ENCODE measurements around the gene LRTM1. TPM values are rescaled to one million over a fixed set of nuclear protein-coding genes. Genes with fewer than 3 reads are reported as not detected.

The LRTM1 gene
- total RNA-seq, 2 experiments from 2014 or later: not detected

DNA sequence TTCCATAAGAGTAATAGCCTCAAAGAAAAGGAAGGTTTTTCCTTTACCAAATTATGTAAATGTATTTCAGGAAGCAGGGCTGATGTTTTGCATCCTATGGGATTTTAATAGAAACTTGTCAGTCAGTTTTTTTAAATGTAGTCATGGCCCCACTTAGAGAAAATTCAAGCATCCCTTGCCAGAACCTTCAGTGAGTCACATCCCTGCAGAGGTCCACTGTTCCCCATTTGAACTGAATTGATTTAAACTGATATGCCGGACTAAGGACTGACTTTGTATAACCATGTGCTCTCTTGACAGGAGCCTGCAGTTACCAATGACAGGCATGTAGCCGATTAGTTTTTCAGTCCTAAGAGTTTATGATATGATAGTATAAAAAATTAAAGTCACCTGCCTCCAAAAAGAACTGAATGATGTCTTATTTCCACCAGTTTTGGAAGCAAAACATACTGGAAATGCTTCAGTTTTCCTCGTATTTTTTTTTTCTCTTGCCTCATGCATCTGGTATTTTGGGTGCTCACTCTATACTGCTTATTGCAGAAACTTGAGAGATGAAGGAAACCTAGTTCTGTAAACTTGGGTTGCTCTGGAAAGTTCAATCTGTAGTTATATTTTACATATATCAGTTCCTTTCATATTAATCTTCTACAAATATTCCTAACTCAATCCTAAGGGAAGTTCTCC, 30.7 kb downstream of the LRTM1 start:
- Mint-ChIP-seq H3K27me3 (no peaks in the 10 kb centered on the region), H3K4me3 (no peak overlapping the region), H3K27ac (no peak overlapping the region), H3K36me3 (no peaks in the 10 kb centered on the region), H3K4me1 (no peaks in the 10 kb centered on the region), H3K9me3 (ENCODE audit: low read depth) (no peaks in the 10 kb centered on the region)
- CTCF ChIA-PET: no interaction called here
- ATAC-seq (no peak), DNase-seq (no peak)

DNA sequence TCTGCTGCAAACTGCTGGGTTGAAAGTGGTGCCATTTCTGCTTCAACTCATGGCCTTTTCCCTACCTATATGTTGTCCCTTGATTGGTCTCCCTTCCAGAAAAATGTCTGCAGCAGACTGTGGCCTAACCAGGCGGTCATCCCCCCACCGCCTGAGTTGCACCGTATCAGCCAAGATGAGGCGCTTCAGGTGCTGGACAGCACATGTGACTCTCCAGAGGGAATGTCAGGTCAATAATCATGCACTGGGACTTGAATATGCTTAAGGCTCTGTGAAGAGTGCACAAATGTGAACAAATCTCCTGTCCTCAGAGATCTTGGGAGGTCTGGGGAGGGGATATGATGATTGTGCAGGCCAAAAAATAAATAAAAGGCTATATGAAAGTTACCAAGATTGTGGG, 32.2 kb downstream of the LRTM1 start:
- no peaks in the 10 kb centered on the region for H3K4me1 Mint-ChIP-seq
- H3K4me3 Mint-ChIP-seq: no peak overlapping the region
- no peaks in the 10 kb centered on the region for H3K9me3 Mint-ChIP-seq (ENCODE audit: low read depth)
- no peak for ATAC-seq
- CTCF ChIA-PET: no interaction called here
- no peaks in the 10 kb centered on the region for H3K36me3 Mint-ChIP-seq
- no peak overlapping the region for H3K27ac Mint-ChIP-seq
- DNase-seq: no peak
- H3K27me3 Mint-ChIP-seq: no peaks in the 10 kb centered on the region

GRCh38 chr3:54892168-54892567, 35.7 kb downstream of the LRTM1 start:
- ATAC-seq: no peak
- no peak for DNase-seq
- no peaks in the 10 kb centered on the region for H3K27me3 Mint-ChIP-seq
- H3K36me3 Mint-ChIP-seq: no peaks in the 10 kb centered on the region
- no peaks in the 10 kb centered on the region for H3K9me3 Mint-ChIP-seq (ENCODE audit: low read depth)
- H3K4me1 Mint-ChIP-seq: no peaks in the 10 kb centered on the region
- no peak overlapping the region for H3K27ac Mint-ChIP-seq
- H3K4me3 Mint-ChIP-seq: no peak overlapping the region
- CTCF ChIA-PET: no interaction called here

DNA sequence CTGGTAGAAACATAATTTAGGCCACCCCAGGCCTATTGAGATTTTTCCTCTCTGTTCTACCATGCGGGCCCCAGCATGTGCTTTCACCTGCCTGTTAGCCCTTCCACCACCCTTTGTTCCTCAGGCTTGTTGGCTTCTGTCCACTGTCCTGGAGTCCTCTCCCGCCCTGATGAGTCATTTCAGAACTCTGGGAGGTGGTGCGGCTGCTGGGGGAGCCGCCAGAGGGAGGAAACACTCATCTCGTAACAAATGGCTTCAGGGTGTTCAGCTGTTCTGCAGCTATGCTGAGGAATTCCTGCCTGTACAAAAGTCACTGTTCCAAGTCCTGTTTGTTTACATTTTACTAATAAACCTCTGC, 36.3 kb downstream of the LRTM1 start:
- no peaks in the 10 kb centered on the region for H3K9me3 Mint-ChIP-seq (ENCODE audit: low read depth)
- DNase-seq: no peak
- no peak overlapping the region for H3K4me3 Mint-ChIP-seq
- no peaks in the 10 kb centered on the region for H3K36me3 Mint-ChIP-seq
- no peaks in the 10 kb centered on the region for H3K27me3 Mint-ChIP-seq
- H3K27ac Mint-ChIP-seq: no peak overlapping the region
- no peaks in the 10 kb centered on the region for H3K4me1 Mint-ChIP-seq
- no peak for ATAC-seq
- CTCF ChIA-PET: no interaction called here

DNA sequence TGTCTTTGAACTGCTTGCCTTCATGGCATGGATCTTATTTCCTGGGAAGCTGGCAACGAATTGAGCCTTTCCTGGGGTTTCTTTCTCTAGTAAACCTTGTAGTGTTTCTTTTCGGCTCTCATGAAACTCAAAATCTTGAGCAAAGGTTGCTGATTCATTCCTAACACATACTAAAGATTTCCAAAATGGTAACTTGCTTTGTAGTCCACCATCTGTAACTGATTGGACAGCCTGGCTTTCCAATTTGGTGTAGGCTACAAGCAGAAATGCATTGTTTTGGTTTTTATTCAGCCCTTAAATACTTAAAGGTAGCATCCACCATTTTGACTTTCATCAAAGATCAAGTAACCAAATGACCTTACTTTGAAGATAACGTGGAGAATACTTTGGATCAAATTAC, 38.1 kb downstream of the LRTM1 start:
- DNase-seq (no peak), ATAC-seq (no peak)
- Mint-ChIP-seq H3K27me3 (no peaks in the 10 kb centered on the region), H3K36me3 (no peaks in the 10 kb centered on the region), H3K4me1 (no peaks in the 10 kb centered on the region), H3K4me3 (no peak overlapping the region), H3K9me3 (ENCODE audit: low read depth) (no peaks in the 10 kb centered on the region), H3K27ac (no peak overlapping the region)
- CTCF ChIA-PET: no interaction called here

DNA sequence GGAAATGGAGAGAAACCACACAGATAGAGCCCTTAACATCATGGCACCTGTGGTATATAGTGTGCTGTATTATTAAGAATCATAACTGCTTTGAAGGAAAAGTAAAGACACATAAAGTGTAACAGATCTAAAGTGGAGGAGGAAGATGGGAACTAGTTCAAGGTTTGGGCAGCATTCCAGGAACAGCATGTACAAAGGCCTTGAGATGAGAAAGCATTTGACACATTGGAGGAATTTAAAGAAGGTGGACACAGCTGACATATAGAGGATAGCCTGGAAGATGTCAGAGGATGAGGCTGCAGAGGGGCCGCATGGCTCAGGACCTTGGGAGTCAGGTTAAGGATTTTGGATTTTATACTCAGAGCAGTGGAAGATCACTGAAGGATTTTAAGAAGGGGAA, 39.0 kb downstream of the LRTM1 start:
- Mint-ChIP-seq H3K9me3 (ENCODE audit: low read depth) (no peaks in the 10 kb centered on the region), H3K4me3 (no peak overlapping the region), H3K27me3 (no peaks in the 10 kb centered on the region), H3K27ac (no peak overlapping the region), H3K36me3 (no peaks in the 10 kb centered on the region), H3K4me1 (no peaks in the 10 kb centered on the region)
- CTCF ChIA-PET: no interaction called here
- no peak for ATAC-seq
- DNase-seq: no peak

GRCh38 chr3:54888162-54888561, 39.7 kb downstream of the LRTM1 start:
- DNase-seq (no peak), ATAC-seq (no peak)
- Mint-ChIP-seq H3K9me3 (ENCODE audit: low read depth) (no peaks in the 10 kb centered on the region), H3K4me3 (no peak overlapping the region), H3K36me3 (no peaks in the 10 kb centered on the region), H3K27ac (no peak overlapping the region), H3K4me1 (no peaks in the 10 kb centered on the region), H3K27me3 (no peaks in the 10 kb centered on the region)
- CTCF ChIA-PET: no interaction called here

GRCh38 chr3:54882129-54882833, 45.6 kb downstream of the LRTM1 start:
- H3K27me3 Mint-ChIP-seq: no peaks in the 10 kb centered on the region

DNA sequence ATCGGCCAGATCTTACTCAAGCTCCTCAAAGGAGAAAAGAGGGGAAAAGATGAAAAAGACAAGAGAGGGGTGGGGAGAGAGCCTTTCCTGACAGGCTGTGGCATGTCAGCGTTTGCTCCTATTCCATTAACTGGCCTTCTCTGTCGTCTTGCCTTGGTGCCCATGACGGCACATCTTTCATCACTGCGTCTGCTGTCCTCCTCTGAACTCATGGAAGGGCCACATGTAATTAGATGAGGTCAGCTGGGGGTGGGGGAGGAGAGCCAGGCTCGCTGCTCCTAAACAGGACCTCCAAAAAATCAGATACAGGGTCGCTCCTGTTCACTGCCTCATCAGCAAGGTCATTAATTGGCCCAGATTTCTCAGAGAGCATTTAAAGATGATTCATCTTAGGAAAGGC, 49.7 kb downstream of the LRTM1 start:
- H3K4me1 Mint-ChIP-seq: no peaks in the 10 kb centered on the region
- CTCF ChIA-PET: no interaction called here
- ATAC-seq (no peak), DNase-seq (no peak)
- no peaks in the 10 kb centered on the region for H3K9me3 Mint-ChIP-seq (ENCODE audit: low read depth)
- no peaks in the 10 kb centered on the region for H3K27me3 Mint-ChIP-seq
- H3K36me3 Mint-ChIP-seq: no peaks in the 10 kb centered on the region
- no peak overlapping the region for H3K27ac Mint-ChIP-seq
- no peak overlapping the region for H3K4me3 Mint-ChIP-seq

More at GRCh38 chr3:54882129-54882833, 45.6 kb downstream of the LRTM1 start:
- H3K36me3 Mint-ChIP-seq: no peaks in the 10 kb centered on the region
- H3K4me3 Mint-ChIP-seq: no peak overlapping the region
- H3K9me3 Mint-ChIP-seq (ENCODE audit: low read depth): no peaks in the 10 kb centered on the region
- H3K4me1 Mint-ChIP-seq: no peaks in the 10 kb centered on the region
- H3K27ac Mint-ChIP-seq: no peak overlapping the region
- CTCF ChIA-PET: no interaction called here
- DNase-seq: no peak
- no peak for ATAC-seq

- Mint-ChIP-seq H3K36me3 (no peaks in the 10 kb centered on the region), H3K4me3 (no peak overlapping the region), H3K4me1 (no peaks in the 10 kb centered on the region), H3K27ac (no peak overlapping the region), H3K9me3 (ENCODE audit: low read depth) (no peaks in the 10 kb centered on the region), H3K27me3 (no peaks in the 10 kb centered on the region)
- DNase-seq (no peak), ATAC-seq (no peak)
- CTCF ChIA-PET: no interaction called here
Measured at GRCh38 chr3:54877730-54878129, 50.1 kb downstream of the LRTM1 start.

DNA sequence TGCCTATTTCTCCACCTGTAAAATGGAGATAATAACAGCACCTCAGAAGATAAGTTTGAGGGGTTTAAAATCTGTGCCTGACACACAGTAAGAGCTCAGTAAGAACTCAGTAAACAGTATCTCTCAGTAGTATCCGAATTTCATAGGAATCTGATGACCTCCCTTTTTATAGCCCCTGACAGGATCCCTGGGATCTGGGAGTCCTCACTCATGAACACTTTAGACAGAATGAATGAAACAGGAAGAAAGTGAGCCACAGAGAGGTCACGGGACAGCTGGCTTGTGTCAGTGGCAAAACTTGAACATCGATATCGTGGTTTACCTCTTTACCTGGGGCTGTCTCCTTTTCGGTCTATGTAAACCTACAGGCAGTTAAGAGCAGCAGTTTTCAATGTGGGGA, 51.2 kb downstream of the LRTM1 start:
- CTCF ChIA-PET: no interaction called here
- Mint-ChIP-seq H3K9me3 (ENCODE audit: low read depth) (no peaks in the 10 kb centered on the region), H3K36me3 (no peaks in the 10 kb centered on the region), H3K4me1 (no peaks in the 10 kb centered on the region), H3K27ac (no peak overlapping the region), H3K27me3 (no peaks in the 10 kb centered on the region), H3K4me3 (no peak overlapping the region)
- no peak for ATAC-seq
- DNase-seq: no peak

- Mint-ChIP-seq H3K27ac (no peak overlapping the region), H3K27me3 (no peaks in the 10 kb centered on the region), H3K9me3 (ENCODE audit: low read depth) (no peaks in the 10 kb centered on the region), H3K4me3 (no peak overlapping the region), H3K36me3 (no peaks in the 10 kb centered on the region), H3K4me1 (no peaks in the 10 kb centered on the region)
- ATAC-seq (no peak), DNase-seq (no peak)
- CTCF ChIA-PET: no interaction called here
Measured at GRCh38 chr3:54875596-54876268, 52.1 kb downstream of the LRTM1 start.

- H3K27me3 Mint-ChIP-seq: no peaks in the 10 kb centered on the region
- CTCF ChIA-PET: no interaction called here
- H3K9me3 Mint-ChIP-seq (ENCODE audit: low read depth): no peaks in the 10 kb centered on the region
Measured at GRCh38 chr3:54874816-54875556, 52.9 kb downstream of the LRTM1 start.

More at GRCh38 chr3:54874816-54875556, 52.9 kb downstream of the LRTM1 start:
- Mint-ChIP-seq H3K27ac (no peak overlapping the region), H3K4me1 (no peaks in the 10 kb centered on the region), H3K4me3 (no peak overlapping the region), H3K36me3 (no peaks in the 10 kb centered on the region)
- no peak for ATAC-seq
- DNase-seq: no peak

Measured in activated CD8-positive, alpha-beta memory T cell treated with anti-CD3 and anti-CD28 coated beads, Interleukin-2, amount 10 ng/mL, durations not matched to agents 7 days and 5 days (primary cell).